Activated CD4-positive, alpha-beta T cell treated with anti-CD3 and anti-CD28 coated beads, Interleukin-2, Interleukin-4, amounts not matched to agents 100 ng/mL and 50 ng/mL, durations not matched to agents 16 hours and 8 hours (primary cell): ENCODE measurements around the gene TRIM46.
"Not testable (repeated sequence)": the region's sequence is repeated elsewhere in the genome, so short reads cannot be mapped to it uniquely, and the experiment has no call there.

Experiments
- DNase-seq: peaks from one replicate; pipeline ENCODE4 v3.0.0-alpha.2; 2020; ENCODE audit warnings: low spot score

The TRIM46 gene

GRCh38 chr1:155186067-155186793, 12.6 kb downstream of the TRIM46 start:
- no peak for DNase-seq

- no peak for DNase-seq
Observed at GRCh38 chr1:155186794-155187455, 13.3 kb downstream of the TRIM46 start.

DNA sequence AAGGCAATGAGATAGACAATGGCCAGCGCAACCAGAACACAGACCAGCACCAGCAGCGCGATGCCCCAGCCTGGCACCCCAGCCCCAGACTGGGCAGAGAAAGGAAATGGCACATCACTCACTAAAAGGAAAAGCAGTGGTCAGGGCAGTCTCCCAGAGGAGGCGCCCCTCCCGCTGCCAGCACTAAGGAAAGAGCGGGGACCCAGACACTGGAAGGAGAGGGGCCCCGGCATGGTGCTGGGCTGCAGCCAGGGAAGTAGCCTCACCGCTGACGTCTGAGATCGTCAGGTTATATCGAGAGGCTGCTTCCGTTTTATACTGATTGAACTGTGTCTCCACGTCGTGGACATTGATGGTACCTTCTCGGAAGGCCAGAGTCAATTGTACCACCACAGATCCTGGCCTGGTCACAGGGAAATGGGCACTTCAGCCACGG, 13.8 kb downstream of the TRIM46 start:
- DNase-seq, result no peak

DNA sequence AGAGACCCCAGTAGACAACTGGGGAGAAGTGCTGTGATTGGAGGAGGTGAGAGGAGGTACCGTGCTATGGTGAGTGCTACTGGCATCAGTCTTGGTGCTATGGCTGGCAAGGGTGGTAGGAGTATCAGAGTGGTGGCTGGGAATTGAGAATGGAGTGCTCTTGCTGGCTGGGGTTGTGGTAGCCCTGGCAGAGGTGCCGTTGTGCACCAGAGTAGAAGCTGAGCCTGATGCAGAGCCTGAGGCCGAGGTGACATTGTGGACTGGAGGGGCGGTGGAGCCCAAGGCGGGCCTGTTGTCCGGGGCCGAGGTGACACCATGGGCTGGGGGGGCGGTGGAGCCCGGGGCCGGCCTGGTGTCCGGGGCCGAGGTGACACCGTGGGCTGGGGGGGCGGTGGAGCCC, 14.6 kb downstream of the TRIM46 start:
- no peak for DNase-seq

- not testable (repeated sequence) for DNase-seq
Observed at GRCh38 chr1:155189926-155190325, 16.3 kb downstream of the TRIM46 start.

DNA sequence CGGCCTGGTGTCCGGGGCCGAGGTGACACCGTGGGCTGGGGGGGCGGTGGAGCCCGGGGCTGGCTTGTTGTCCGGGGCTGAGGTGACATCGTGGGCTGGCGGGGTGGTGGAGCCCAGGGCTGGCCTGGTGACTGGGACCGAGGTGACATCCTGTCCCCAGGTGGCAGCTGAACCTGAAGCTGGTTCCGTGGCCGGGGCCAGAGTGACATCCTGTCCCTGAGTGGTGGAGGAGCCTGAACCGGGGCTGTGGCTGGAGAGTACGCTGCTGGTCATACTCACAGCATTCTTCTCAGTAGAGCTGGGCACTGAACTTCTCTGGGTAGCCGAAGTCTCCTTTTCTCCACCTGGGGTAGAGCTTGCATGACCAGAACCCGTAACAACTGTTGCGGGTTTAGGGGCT, 18.3 kb downstream of the TRIM46 start:
- no peak for DNase-seq

GRCh38 chr1:155192346-155193274, 19.0 kb downstream of the TRIM46 start:
- no peak for DNase-seq

DNA sequence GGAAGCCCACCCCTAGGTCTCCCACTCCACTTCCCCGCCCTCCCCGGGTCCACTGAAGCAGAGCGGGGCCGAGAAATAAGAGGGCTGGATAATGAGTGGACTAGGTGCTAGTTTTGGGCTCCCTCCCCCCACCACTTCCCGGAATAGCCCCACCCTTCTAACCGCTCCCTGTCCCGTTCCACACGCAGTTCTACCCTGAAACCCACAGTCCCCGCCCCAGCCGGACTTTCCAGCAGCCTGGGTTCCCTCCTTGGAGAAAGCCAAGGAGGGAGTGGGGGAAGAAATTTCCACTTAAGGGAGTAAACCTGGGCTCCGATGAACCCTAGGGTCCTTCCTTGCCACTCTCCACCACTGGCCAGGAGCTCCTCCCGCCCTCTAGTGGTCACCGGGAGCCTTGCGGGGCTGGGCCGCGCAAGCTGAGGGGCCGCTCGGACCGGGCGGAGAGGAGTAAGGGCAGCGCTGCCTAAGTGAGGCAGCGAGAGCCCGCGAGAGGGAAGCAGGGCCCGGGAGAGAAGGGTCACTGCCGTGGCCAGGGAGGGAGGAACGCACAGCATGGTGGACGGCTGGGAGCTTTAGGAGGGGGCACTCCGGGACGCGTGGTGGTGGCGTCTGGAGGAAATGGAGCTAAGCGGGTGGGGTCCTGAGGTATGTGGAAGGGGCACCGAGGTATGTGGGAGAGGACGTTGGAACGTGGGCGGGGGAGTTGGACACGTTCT, 19.8 kb downstream of the TRIM46 start:
- DNase-seq, result peak; percentile 84

- DNase-seq, result not testable (repeated sequence)
Observed at GRCh38 chr1:155193991-155194240, 20.3 kb downstream of the TRIM46 start.

DNA sequence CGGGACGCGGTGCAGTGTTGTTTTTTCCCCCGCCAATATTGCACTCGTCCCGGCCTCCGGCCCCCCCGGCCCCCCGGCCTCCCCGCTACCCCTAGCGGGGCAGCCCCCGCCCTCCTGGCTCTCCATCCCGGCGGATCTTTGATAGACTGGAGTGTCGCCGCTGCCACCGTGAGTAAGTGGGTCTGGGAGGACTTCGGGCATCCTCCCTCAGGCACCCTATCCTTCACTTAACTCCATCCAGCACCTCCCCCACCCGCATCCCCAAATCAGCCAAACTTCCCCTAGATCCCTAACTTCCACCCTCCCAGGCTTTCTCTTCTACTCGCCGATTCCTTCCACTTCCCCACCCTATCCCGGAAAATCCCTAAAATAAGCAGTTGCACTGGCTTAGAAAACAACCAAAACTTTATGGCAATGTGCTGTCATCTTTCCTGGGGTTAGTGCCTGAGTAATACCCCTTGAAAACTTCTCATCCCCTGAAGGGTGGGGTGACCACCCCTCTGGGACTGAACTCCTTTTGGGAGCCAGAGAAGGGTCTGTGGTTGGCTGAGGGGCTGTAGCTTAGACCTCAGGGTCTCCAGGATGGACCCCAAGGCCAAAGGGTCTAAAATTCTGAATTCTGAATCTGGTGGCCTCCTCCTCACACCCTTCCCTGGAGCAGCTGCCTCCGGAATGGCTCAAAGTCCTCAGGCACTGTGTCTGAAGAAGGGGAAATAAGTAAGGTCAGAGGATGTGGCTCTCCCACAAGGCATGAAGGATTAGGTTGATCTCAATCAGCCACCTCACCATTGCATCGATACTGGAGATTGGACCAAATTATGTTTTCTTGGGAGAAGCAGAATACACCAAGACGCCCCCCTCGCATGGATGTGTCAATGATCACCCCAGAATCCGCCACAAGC, 21.8 kb downstream of the TRIM46 start:
- no peak for DNase-seq

- DNase-seq, result no peak
Observed at GRCh38 chr1:155196103-155196892, 22.6 kb downstream of the TRIM46 start.

DNA sequence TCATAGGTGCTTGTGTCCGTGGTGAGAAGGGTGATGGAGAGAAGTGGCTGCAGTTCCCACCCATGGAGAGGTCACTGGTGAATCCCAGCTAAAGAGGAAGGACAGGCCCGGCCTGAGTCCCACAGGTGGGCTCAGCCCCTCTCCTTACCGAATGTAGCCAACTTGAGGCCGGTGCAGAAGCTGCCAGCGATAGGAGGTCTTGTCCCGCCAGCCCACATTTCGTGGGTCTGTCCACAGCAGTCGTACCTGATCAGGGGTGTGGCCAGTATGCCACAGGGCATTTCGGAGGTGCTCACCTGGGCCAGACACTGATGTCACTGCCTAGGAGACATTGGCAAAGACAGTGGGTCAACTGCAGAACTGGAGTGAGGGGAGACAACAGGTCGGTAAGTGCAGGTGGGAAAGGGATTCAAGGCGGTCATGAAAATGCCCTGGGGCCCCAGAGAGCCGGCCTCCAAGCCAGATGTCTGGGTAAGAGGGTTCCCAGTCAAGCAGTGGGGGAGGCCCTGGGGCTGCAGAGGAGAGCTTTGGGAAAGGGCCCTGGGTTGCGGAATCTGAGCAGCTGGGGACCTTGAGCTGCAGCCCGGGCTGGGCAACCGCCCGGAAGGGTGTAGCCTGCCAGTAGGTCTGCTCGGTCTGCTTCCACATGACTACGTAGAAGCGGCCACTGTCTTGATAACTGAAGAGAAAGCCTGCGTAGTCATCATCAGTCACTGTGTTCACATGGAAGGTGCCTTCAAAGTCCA, 23.4 kb downstream of the TRIM46 start:
- DNase-seq, result no peak

GRCh38 chr1:155197901-155198546, 24.4 kb downstream of the TRIM46 start:
- no peak for DNase-seq

DNA sequence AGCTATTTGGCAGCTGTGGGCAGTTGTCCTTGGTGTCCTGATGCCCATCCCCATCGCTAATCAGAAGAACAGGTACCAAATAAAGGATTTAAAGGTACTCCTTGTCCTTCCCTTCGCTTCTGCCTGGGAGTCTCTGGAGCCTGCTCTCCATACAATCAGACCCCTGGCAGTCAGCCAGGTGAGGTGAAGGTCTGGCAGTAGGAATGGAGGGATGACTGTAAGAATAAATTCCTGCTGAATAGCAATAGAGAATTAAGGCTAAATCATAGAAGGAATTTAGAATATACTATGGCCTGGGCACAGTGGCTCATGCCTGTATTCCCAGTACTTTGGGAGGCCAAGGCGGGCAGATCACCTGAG, 24.9 kb downstream of the TRIM46 start:
- DNase-seq, result no peak

DNA sequence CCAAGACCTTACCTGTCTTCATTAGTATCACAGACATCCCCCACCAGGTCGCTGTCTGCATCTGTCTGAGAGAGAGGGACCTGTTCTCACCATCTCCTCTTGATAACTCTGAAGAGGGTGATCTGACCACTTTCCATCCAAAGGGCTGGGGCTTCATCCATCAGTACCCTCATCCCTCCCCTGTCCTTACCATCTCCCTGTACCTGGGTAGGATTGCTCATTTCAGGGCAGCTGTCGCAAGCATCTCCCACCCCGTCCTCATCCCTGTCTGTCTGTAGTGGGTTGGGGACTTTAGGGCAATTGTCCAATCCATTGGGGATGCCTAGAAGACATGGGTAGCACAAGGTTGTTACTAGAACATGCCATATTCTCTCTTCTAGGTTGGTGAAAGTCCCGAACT, 26.1 kb downstream of the TRIM46 start:
- DNase-seq, result no peak

GRCh38 chr1:155200920-155201319, 27.3 kb downstream of the TRIM46 start:
- no peak for DNase-seq

DNA sequence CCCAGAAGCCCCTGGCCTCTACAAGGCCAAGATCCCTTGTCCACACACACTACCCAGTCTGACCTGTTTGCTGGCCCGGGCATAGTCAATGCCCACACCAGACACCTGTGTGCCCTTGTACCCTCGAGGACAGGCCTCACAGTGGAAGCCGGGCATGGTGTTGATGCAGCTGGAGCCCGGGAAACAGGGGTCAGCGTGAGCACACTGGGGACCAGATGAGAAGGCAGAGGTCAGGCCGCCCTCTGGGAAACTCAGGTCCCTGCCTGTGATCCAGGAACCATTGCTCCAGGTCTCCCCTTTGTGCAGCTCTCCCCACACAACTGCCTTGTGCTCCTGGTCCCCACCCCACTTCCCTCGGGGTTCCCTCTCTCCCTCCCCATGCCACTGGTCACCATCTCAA, 28.5 kb downstream of the TRIM46 start:
- no peak for DNase-seq

GRCh38 chr1:155202731-155203515, 29.3 kb downstream of the TRIM46 start:
- no peak for DNase-seq
